Stimulated activated CD8-positive, alpha-beta memory T cell treated with anti-CD3 and anti-CD28 coated beads, Interleukin-4, amount 100 ng/mL, for 1 hour (primary cell): Measurements from ENCODE around the gene SGSH.

Source experiments
- DNase-seq, 2 donors: peaks; one replicate each; pipeline ENCODE4 v3.0.0-alpha.2; 2020; ENCODE audit warnings: low read depth in 2 of 2, low spot score in 1 of 2

Gene SGSH

GRCh38 chr17:80227666-80228065 is 7.5 kb upstream of the SGSH start:
- no peak for DNase-seq

- DNase-seq: no peak
Measured at GRCh38 chr17:80227156-80227555, 7.0 kb upstream of the SGSH start.

- DNase-seq: no peak
Measured at GRCh38 chr17:80225230-80225629, 5.1 kb upstream of the SGSH start.

DNA sequence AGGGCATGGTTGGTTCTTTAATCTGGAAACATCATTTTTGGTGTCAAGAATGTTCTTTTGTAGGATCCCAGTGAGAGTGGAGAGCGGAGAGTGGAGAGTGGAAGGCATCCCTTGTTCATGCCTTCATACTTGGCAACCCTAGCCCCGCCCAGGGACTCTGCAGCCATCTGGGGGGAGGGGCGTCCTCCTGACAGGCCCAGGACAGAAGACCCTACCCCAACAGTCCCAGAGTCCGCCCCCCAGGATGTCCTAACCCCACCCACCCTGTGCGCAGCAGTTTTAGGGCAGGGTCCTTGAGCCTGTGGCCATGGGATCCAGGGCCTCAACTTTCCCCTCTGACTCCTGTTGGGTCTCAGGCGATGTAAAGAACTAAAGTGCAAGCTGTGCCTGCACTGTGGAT is 4.5 kb upstream of the SGSH start:
- DNase-seq: no peak

GRCh38 chr17:80223838-80224497 is 3.8 kb upstream of the SGSH start:
- DNase-seq: no peak

DNA sequence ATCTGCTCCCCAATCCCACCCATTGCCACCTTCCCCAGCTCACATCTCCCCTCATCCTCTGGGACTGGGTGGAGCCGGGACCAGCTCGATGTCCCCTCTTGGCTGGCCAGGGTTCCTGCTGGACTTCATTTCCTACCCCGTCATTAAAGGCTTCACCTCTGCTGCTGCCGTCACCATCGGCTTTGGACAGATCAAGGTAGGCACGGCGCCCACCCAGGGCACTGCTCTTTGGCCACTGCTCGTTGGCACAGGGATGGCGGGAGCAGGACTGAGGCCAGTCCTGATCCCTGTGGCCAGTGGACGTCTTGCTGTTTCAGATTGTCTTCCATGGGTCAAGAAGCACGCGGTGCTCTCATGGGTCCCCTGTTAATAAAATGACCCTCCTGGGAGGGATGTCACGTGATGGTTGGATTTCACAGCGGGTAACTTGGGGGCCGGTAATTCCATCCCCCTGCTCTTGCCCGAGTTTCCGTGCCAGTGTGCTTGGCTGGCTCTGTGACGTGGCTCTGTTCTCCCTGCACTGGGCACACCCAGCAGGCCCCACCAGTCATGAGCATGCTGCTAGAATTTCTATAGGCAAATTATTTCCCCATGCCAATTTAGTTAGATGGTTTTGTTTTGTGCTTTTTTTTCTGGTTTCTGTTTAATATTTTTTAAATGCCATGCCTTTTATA is 3.1 kb upstream of the SGSH start:
- DNase-seq: no peak

- DNase-seq: no peak
Measured at GRCh38 chr17:80222376-80223141, 2.4 kb upstream of the SGSH start.

- no peak for DNase-seq
Measured at GRCh38 chr17:80221351-80222105, 1.4 kb upstream of the SGSH start.

DNA sequence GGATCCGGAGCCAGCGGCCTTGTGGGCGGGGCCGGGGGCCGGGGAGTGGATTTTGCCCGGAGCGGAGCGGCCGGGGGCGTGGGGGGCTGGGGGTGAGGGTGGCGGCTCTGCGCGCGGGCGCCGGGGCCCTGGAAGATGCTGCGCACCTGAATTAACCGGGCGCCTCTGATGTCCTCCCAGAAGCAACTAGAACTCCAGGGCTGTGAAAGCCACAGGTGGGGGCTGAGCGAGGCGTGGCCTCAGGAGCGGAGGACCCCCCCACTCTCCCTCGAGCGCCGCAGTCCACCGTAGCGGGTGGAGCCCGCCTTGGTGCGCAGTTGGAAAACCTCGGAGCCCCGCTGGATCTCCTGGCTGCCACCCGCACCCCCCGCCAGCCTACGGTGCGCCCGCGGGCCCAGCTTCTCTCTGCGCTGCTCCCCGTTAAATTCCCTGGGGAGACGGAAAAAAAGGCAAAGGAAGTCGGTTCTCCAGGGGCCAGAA is 643 bp upstream of the SGSH start:
- DNase-seq: no peak

DNA sequence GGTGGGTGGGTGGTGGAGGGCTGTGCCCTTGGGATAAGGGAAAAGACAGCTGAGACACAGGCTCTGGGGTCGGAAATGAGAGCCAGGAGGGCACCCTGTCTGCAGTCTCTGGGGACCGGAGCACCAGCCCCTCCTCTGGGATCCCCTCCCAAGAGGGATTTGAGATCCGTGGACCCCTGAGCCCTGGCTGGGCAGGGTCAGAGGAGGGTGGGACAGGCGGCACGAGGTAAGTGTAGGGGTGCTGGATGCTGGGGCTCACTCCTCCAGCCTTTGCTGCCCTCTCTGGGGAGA is 425 bp downstream of the SGSH start:
- no peak for DNase-seq

GRCh38 chr17:80219013-80219762 is 945 bp downstream of the SGSH start:
- DNase-seq: peak; percentile 91 to 95

GRCh38 chr17:80218391-80218790 is 1.7 kb downstream of the SGSH start:
- no peak for DNase-seq

DNA sequence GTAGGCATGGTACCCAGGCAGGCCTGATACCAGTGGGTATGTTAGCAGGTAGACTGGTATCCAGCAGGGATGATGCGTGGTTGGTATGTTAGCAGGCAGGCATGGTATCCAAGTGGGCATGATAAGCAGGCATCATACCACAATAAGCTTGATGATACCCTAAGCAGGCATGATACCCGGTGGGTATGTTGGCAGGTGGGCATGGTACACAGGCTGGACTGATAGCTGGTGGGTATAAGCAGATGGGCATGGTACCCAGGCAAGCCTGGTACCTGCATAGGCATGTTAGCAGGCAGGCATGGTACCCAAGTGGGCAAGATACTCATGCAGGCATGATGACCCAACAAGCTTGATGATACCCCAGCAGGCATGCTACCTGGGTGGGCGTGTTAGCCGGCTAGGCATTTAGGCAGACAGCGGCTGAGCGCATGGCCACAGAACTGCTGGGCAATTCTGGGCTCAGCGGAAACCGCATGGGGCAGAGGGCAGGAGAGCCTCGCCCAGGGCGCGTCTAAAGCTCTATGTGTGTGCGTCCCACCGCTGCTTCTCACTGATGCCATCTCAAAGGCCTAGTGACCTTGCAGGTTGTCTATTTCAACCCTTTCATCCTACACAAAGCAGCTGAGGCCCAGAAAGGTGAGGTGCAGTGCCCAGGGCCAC is 2.3 kb downstream of the SGSH start:
- DNase-seq: no peak

DNA sequence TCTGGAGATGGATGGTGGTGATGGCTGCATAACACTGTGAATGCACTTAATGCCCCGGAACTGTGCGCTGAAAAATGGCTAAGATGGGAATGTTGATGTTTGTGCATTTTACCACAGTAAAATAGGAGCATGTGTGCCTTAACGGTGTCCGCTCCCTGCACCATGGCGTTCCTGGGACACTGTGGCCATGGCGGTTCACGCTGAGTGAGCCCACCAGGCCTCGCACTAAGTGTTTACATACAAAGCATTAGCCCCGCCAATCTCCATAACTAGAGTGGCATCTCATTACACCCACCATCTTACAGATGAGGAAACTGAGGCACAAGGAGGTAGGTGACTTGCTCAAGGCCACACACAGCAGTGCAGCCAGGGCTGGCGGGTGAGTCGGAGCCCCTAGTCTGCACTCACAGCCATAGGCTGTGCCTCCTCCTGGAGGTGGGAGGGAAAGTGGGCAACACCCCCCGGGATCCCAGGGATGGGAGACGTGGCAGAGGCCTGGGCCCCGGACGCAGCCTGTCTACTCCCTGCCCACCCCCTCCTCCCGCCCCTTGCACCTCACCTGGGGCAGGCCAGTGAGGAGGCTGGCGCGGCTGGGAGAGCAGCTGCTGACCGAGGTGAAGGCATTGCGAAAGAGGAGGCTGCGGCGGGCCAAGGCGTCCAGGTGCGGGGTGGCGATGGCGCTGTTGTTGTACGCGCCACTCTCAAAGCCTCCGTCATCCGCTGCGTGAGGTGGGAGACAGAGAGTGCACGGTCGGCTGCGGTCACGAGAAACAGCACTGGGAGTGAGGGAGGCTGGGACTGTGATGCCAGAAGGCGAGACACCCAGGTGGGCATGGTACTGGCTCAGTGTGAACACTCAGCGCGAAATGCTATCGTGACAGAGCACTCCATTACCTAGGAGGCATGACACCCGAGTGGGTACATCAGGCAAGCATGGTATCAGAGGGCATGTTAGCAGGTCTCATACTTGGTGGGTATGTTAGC is 3.4 kb downstream of the SGSH start:
- DNase-seq: no peak

- no peak for DNase-seq
Measured at GRCh38 chr17:80214878-80215210, 5.3 kb downstream of the SGSH start.

- DNase-seq: no peak
Measured at GRCh38 chr17:80214012-80214877, 5.9 kb downstream of the SGSH start.

- DNase-seq: no peak
Measured at GRCh38 chr17:80213643-80213975, 6.5 kb downstream of the SGSH start.

DNA sequence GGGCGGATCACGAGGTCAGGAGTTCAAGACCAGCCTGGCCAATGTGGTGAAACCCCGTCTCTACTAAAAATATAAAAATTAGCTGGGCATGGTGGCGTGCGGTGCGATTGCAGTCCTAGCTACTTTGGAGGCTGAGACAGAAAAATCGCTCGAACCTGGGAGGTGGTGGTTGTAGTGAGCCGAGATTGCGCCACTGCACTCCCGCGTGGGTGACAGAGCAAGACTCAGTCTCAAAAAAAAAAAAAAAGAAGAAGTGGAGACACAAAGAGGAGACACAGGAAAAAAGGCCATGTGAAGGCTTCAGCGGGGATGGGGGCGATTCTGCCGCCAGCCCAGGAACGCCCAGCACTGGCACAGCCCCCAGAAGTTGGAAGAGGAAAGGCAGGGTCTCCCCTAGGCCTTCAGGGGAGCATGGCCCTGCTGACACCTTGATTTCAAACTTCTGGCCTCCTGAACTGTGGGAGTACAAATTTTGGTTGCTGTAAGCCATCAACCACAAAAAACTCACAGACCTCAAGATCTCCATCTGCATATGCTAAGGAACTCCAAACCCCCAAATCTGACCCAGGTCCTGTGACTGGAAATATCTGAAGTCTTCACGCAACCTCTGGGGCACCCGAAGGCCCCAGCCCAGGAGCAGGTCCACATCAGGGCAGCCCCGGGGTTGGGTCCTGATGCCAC is 7.0 kb downstream of the SGSH start:
- DNase-seq: no peak
